A673 (cell line): ENCODE data around the gene SH3RF1. TPM values are rescaled to one million over a fixed set of nuclear protein-coding genes. Genes with fewer than 3 reads are reported as not detected.
A peak's percentile ranks its signal among the peaks of the same experiment; 100 is the strongest.

ENCODE experiments used
- BruUV-seq: library from RNA; stranded (reverse); fragments of 400-500 nt; replicated peaks from 2 replicates; lab custom pipeline; 2021; lab: Mats Ljungman, UMichigan
- CTCF ChIA-PET: fragments of 300-600 bp; sonication (Branson Sonifier 250); formaldehyde crosslinking; loops from one replicate; lab custom pipeline; 2022; ENCODE audit warnings: antibody characterized with exemption; lab: Charles Lee
- POLR2A ChIA-PET: fragments of 300-600 bp; sonication (Branson Sonifier 250); formaldehyde crosslinking; loops from one replicate; lab custom pipeline; 2022; ENCODE audit warnings: antibody characterized with exemption; ENCODE audit not compliant: low non-redundant PET; lab: Charles Lee
- DNase-seq: peaks from one replicate; pipeline ENCODE4 v3.0.0-alpha.2; 2015; ENCODE audit warnings: low spot score
- H3K27ac ChIP-seq: fragments of 200-600 bp; sonication (generic); 2 replicates; pipeline ENCODE4 v1.5.1; 2016; ENCODE audit warnings: mixed run types, low read depth, mild to moderate bottlenecking, mixed read lengths, antibody characterized with exemption, low read length; ENCODE audit not compliant: poor library complexity, severe bottlenecking
- H3K27me3 ChIP-seq: fragments of 200-600 bp; sonication (generic); replicated peaks from 2 replicates; pipeline ENCODE4 v1.6.1; 2017; ENCODE audit warnings: mixed run types, low read depth, mild to moderate bottlenecking, mixed read lengths, antibody characterized with exemption, low read length; ENCODE audit not compliant: insufficient read depth, poor library complexity
- H3K36me3 ChIP-seq: fragments of 200-600 bp; sonication (generic); 2 replicates; pipeline ENCODE4 v1.6.1; 2016; ENCODE audit warnings: mixed run types, mild to moderate bottlenecking, mixed read lengths, antibody characterized with exemption, low read length; ENCODE audit not compliant: insufficient read depth, poor library complexity, severe bottlenecking
- H3K4me1 ChIP-seq: fragments of 200-600 bp; sonication (generic); 2 replicates; pipeline ENCODE4 v1.6.1; 2017; ENCODE audit warnings: mixed run types, mild to moderate bottlenecking, mixed read lengths, antibody characterized with exemption, low read length; ENCODE audit not compliant: insufficient read depth, poor library complexity, severe bottlenecking
- H3K4me3 ChIP-seq: fragments of 200-600 bp; sonication (generic); 2 replicates; pipeline ENCODE4 v1.5.1; 2016; ENCODE audit warnings: low read depth, mixed run types, mild to moderate bottlenecking, mixed read lengths, low read length; ENCODE audit not compliant: poor library complexity, severe bottlenecking
- H3K9me3 ChIP-seq: fragments of 200-600 bp; sonication (generic); 2 replicates; pipeline ENCODE4 v1.6.1; 2016; ENCODE audit warnings: mixed run types, low read depth, mild to moderate bottlenecking, mixed read lengths, antibody characterized with exemption, low read length; ENCODE audit not compliant: poor library complexity, severe bottlenecking
- CTCF ChIP-seq: fragments of 300-800, 200-600 bp; sonication (generic); conservative IDR thresholded peaks from 2 replicates; pipeline ENCODE4 v1.5.1; 2017; ENCODE audit warnings: low read depth, mild to moderate bottlenecking, antibody characterized with exemption, low read length, moderate library complexity, mixed read lengths
- EZH2 ChIP-seq: fragments of 200-600 bp; sonication (generic); IDR thresholded peaks from 2 replicates; pipeline ENCODE4 v1.6.1; 2017; ENCODE audit warnings: borderline replicate concordance, low read depth, mild to moderate bottlenecking, mixed read lengths, antibody characterized with exemption, low read length; ENCODE audit not compliant: poor library complexity, severe bottlenecking
- intact Hi-C: fragments of 100-400 bp; cut with micrococcal nuclease; formaldehyde crosslinking; loops from one replicate; pipeline ENCODE4 v1.10.0; 2022; ENCODE audit not compliant: unreplicated experiment
- total RNA-seq: library from RNA; stranded (reverse); gene quantifications from 2 replicates; pipeline ENCODE4 v1.2.3, GENCODE V29; 2021

SH3RF1 gene
- total RNA-seq, 1 experiment from 2014 or later: 15.3 TPM

GRCh38 chr4:169136796-169137557 lies 133.8 kb downstream of the SH3RF1 start:
- Histone ChIP-seq H3K4me1 (peaks cover 10% of the 10 kb centered on the region), H3K9me3 (no peaks in the 10 kb centered on the region), H3K27ac (peak overlapping the region; percentile 2), H3K27me3 (no peaks in the 10 kb centered on the region), H3K4me3 (no peak overlapping the region), H3K36me3 (no peaks in the 10 kb centered on the region)
- POLR2A ChIA-PET: no interaction called here
- DNase-seq: peak; percentile 71
- CTCF ChIA-PET: no interaction called here
- TF ChIP-seq EZH2: no peak
- TF ChIP-seq CTCF: no peak
- intact Hi-C loops: no loop called here
- no TSS peak for BruUV-seq

GRCh38 chr4:169136330-169136729 lies 134.4 kb downstream of the SH3RF1 start:
- no peaks in the 10 kb centered on the region for H3K9me3 ChIP-seq
- peaks cover 10% of the 10 kb centered on the region for H3K4me1 ChIP-seq
- ChIA-PET POLR2A (no interaction called here), CTCF (no interaction called here)
- no peak overlapping the region for H3K4me3 ChIP-seq
- no peaks in the 10 kb centered on the region for H3K36me3 ChIP-seq
- TF ChIP-seq CTCF (no peak), EZH2 (no peak)
- intact Hi-C loops: no loop called here
- no TSS peak for BruUV-seq
- no peak overlapping the region for H3K27ac ChIP-seq
- no peak for DNase-seq
- H3K27me3 ChIP-seq: no peaks in the 10 kb centered on the region

- H3K4me1 ChIP-seq: peaks cover 10% of the 10 kb centered on the region
- intact Hi-C loops: no loop called here
- H3K36me3 ChIP-seq: no peaks in the 10 kb centered on the region
- BruUV-seq: no TSS peak
- ChIA-PET POLR2A (no interaction called here), CTCF (no interaction called here)
- no peaks in the 10 kb centered on the region for H3K27me3 ChIP-seq
- no peak overlapping the region for H3K4me3 ChIP-seq
- DNase-seq: no peak
- TF ChIP-seq CTCF (no peak), EZH2 (no peak)
- no peaks in the 10 kb centered on the region for H3K9me3 ChIP-seq
- H3K27ac ChIP-seq: no peak overlapping the region
Measured at GRCh38 chr4:169135776-169136175, 135.0 kb downstream of the SH3RF1 start.
